ENCODE measurements around the gene NTNG2.

Gene NTNG2

GRCh38 chr9:132151118-132151517 lies 10.7 kb upstream of the NTNG2 start:
- Histone ChIP-seq H2BK5ac (ENCODE audit: low read depth, low read length, poor library complexity) (no peak overlapping the region), H3K4me1 (ENCODE audit: control insufficient read depth in 1 of 2, insufficient read depth in 2 of 2, low read length in 2 of 2) (no peaks in the 10 kb centered on the region), H2BK120ac (ENCODE audit: insufficient read depth, low read length, poor library complexity) (no peak overlapping the region), H3K79me1 (ENCODE audit: low read length) (no peaks in the 10 kb centered on the region), H3K4me3 (ENCODE audit: low read depth, low read length) (no peak overlapping the region), H3K14ac (ENCODE audit: low read length) (no peak overlapping the region), H3K36me3 (ENCODE audit: control insufficient read depth in 1 of 2, insufficient read depth in 2 of 2, low read length in 2 of 2) (no peaks in the 10 kb centered on the region), H4K91ac (ENCODE audit: low read depth, low read length) (no peak overlapping the region), H2BK12ac (ENCODE audit: low read length) (no peak overlapping the region), H3K9ac (ENCODE audit: low read length) (no peak overlapping the region), H4K8ac (ENCODE audit: low read depth, low read length) (no peak overlapping the region), H3K9me3 (ENCODE audit: insufficient read depth, low read depth, low read length) (no peaks in the 10 kb centered on the region), H3K4me2 (ENCODE audit: low read length) (no peak overlapping the region), H2AK5ac (ENCODE audit: low read length) (no peak overlapping the region), H3K18ac (ENCODE audit: low read length) (no peak overlapping the region), H3K27me3 (ENCODE audit: insufficient read depth, low read length) (no peaks in the 10 kb centered on the region), H3K27ac (ENCODE audit: low read depth, low read length) (no peak overlapping the region), H3K79me2 (ENCODE audit: control insufficient read depth, insufficient read depth, low read length, poor library complexity) (no peaks in the 10 kb centered on the region), H2AFZ (ENCODE audit: insufficient read depth, low read length, poor library complexity) (no peak overlapping the region), H3K23ac (ENCODE audit: low read length) (no peak overlapping the region), H3K4ac (ENCODE audit: low read depth, low read length) (no peak overlapping the region), H4K12ac (ENCODE audit: low read depth, low read length) (no peak overlapping the region)
- DNase-seq = no peak
- WGBS (ENCODE audit: extremely low coverage, insufficient coverage, insufficient read length) = no CpG with 5 or more reads among the region's 4 CpGs

- no peak overlapping the region for H4K8ac ChIP-seq (ENCODE audit: low read depth, low read length)
- no peak overlapping the region for H3K9ac ChIP-seq (ENCODE audit: low read length)
- H3K23ac ChIP-seq (ENCODE audit: low read length) = no peak overlapping the region
- H3K18ac ChIP-seq (ENCODE audit: low read length) = no peak overlapping the region
- H3K36me3 ChIP-seq (ENCODE audit: control insufficient read depth in 1 of 2, insufficient read depth in 2 of 2, low read length in 2 of 2) = no peaks in the 10 kb centered on the region
- H2BK120ac ChIP-seq (ENCODE audit: insufficient read depth, low read length, poor library complexity) = no peak overlapping the region
- H4K12ac ChIP-seq (ENCODE audit: low read depth, low read length) = no peak overlapping the region
- no CpG with 5 or more reads among the region's 10 CpGs for WGBS (ENCODE audit: extremely low coverage, insufficient coverage, insufficient read length)
- no peaks in the 10 kb centered on the region for H3K27me3 ChIP-seq (ENCODE audit: insufficient read depth, low read length)
- no peak overlapping the region for H3K14ac ChIP-seq (ENCODE audit: low read length)
- no peak overlapping the region for H2BK12ac ChIP-seq (ENCODE audit: low read length)
- H3K4me2 ChIP-seq (ENCODE audit: low read length) = no peak overlapping the region
- H3K4ac ChIP-seq (ENCODE audit: low read depth, low read length) = no peak overlapping the region
- H3K27ac ChIP-seq (ENCODE audit: low read depth, low read length) = no peak overlapping the region
- no peaks in the 10 kb centered on the region for H3K79me1 ChIP-seq (ENCODE audit: low read length)
- H3K9me3 ChIP-seq (ENCODE audit: insufficient read depth, low read depth, low read length) = no peaks in the 10 kb centered on the region
- no peak for DNase-seq
- no peak overlapping the region for H2AK5ac ChIP-seq (ENCODE audit: low read length)
- H4K91ac ChIP-seq (ENCODE audit: low read depth, low read length) = no peak overlapping the region
- H3K4me3 ChIP-seq (ENCODE audit: low read depth, low read length) = no peak overlapping the region
- no peak overlapping the region for H2BK5ac ChIP-seq (ENCODE audit: low read depth, low read length, poor library complexity)
- H3K4me1 ChIP-seq (ENCODE audit: control insufficient read depth in 1 of 2, insufficient read depth in 2 of 2, low read length in 2 of 2) = no peaks in the 10 kb centered on the region
- no peak overlapping the region for H2AFZ ChIP-seq (ENCODE audit: insufficient read depth, low read length, poor library complexity)
- H3K79me2 ChIP-seq (ENCODE audit: control insufficient read depth, insufficient read depth, low read length, poor library complexity) = no peaks in the 10 kb centered on the region
These were observed 9.6 kb upstream of the NTNG2 start for GRCh38 chr9:132152231-132152630.

GRCh38 chr9:132154863-132155567 lies 6.8 kb upstream of the NTNG2 start:
- Histone ChIP-seq H3K18ac (ENCODE audit: low read length) (no peak overlapping the region), H2AK5ac (ENCODE audit: low read length) (no peak overlapping the region), H3K4me3 (ENCODE audit: low read depth, low read length) (no peak overlapping the region), H3K9ac (ENCODE audit: low read length) (no peak overlapping the region), H3K79me2 (ENCODE audit: control insufficient read depth, insufficient read depth, low read length, poor library complexity) (no peaks in the 10 kb centered on the region), H3K23ac (ENCODE audit: low read length) (no peak overlapping the region), H2BK12ac (ENCODE audit: low read length) (no peak overlapping the region), H2AFZ (ENCODE audit: insufficient read depth, low read length, poor library complexity) (no peak overlapping the region), H4K91ac (ENCODE audit: low read depth, low read length) (no peak overlapping the region), H3K27ac (ENCODE audit: low read depth, low read length) (no peak overlapping the region), H2BK5ac (ENCODE audit: low read depth, low read length, poor library complexity) (no peak overlapping the region), H4K8ac (ENCODE audit: low read depth, low read length) (no peak overlapping the region), H3K14ac (ENCODE audit: low read length) (no peak overlapping the region), H3K36me3 (ENCODE audit: control insufficient read depth in 1 of 2, insufficient read depth in 2 of 2, low read length in 2 of 2) (no peaks in the 10 kb centered on the region), H3K4me2 (ENCODE audit: low read length) (no peak overlapping the region), H2BK120ac (ENCODE audit: insufficient read depth, low read length, poor library complexity) (no peak overlapping the region), H3K4ac (ENCODE audit: low read depth, low read length) (no peak overlapping the region), H3K27me3 (ENCODE audit: insufficient read depth, low read length) (peaks cover 10% of the 10 kb centered on the region), H3K4me1 (ENCODE audit: control insufficient read depth in 1 of 2, insufficient read depth in 2 of 2, low read length in 2 of 2) (no peaks in the 10 kb centered on the region), H3K79me1 (ENCODE audit: low read length) (no peaks in the 10 kb centered on the region), H4K12ac (ENCODE audit: low read depth, low read length) (no peak overlapping the region), H3K9me3 (ENCODE audit: insufficient read depth, low read depth, low read length) (no peaks in the 10 kb centered on the region)
- DNase-seq = no peak
- no CpG with 5 or more reads among the region's 16 CpGs for WGBS (ENCODE audit: extremely low coverage, insufficient coverage, insufficient read length)

- peaks cover 12% of the 10 kb centered on the region for H3K27me3 ChIP-seq (ENCODE audit: insufficient read depth, low read length)
- no peak overlapping the region for H2BK12ac ChIP-seq (ENCODE audit: low read length)
- H3K18ac ChIP-seq (ENCODE audit: low read length) = no peak overlapping the region
- H3K14ac ChIP-seq (ENCODE audit: low read length) = no peak overlapping the region
- no peaks in the 10 kb centered on the region for H3K79me2 ChIP-seq (ENCODE audit: control insufficient read depth, insufficient read depth, low read length, poor library complexity)
- H2AFZ ChIP-seq (ENCODE audit: insufficient read depth, low read length, poor library complexity) = no peak overlapping the region
- H2BK120ac ChIP-seq (ENCODE audit: insufficient read depth, low read length, poor library complexity) = no peak overlapping the region
- no peak overlapping the region for H4K8ac ChIP-seq (ENCODE audit: low read depth, low read length)
- no peak overlapping the region for H3K27ac ChIP-seq (ENCODE audit: low read depth, low read length)
- DNase-seq = no peak
- no CpG with 5 or more reads among the region's 3 CpGs for WGBS (ENCODE audit: extremely low coverage, insufficient coverage, insufficient read length)
- no peaks in the 10 kb centered on the region for H3K4me1 ChIP-seq (ENCODE audit: control insufficient read depth in 1 of 2, insufficient read depth in 2 of 2, low read length in 2 of 2)
- H4K91ac ChIP-seq (ENCODE audit: low read depth, low read length) = no peak overlapping the region
- H3K9ac ChIP-seq (ENCODE audit: low read length) = no peak overlapping the region
- H3K23ac ChIP-seq (ENCODE audit: low read length) = no peak overlapping the region
- H3K9me3 ChIP-seq (ENCODE audit: insufficient read depth, low read depth, low read length) = no peaks in the 10 kb centered on the region
- no peak overlapping the region for H2BK5ac ChIP-seq (ENCODE audit: low read depth, low read length, poor library complexity)
- H3K4me2 ChIP-seq (ENCODE audit: low read length) = no peak overlapping the region
- no peak overlapping the region for H4K12ac ChIP-seq (ENCODE audit: low read depth, low read length)
- no peak overlapping the region for H3K4ac ChIP-seq (ENCODE audit: low read depth, low read length)
- no peaks in the 10 kb centered on the region for H3K36me3 ChIP-seq (ENCODE audit: control insufficient read depth in 1 of 2, insufficient read depth in 2 of 2, low read length in 2 of 2)
- no peaks in the 10 kb centered on the region for H3K79me1 ChIP-seq (ENCODE audit: low read length)
- H3K4me3 ChIP-seq (ENCODE audit: low read depth, low read length) = no peak overlapping the region
- H2AK5ac ChIP-seq (ENCODE audit: low read length) = no peak overlapping the region
These were observed 6.3 kb upstream of the NTNG2 start for GRCh38 chr9:132155568-132155895.

All from trophoblast cell (in vitro differentiated cells and primary cell).